GM12801 (cell line): Measurements from ENCODE around the gene MRPL57.

Experiments
- TF ChIP-seq, protein P1 (sequence below): IDR thresholded peaks from one replicate; pipeline ENCODE4 v1.5.1; 2011; ENCODE audit warnings: control low read depth; ENCODE audit not compliant: insufficient read length; ENCODE audit errors: extremely low read depth

Gene MRPL57

DNA sequence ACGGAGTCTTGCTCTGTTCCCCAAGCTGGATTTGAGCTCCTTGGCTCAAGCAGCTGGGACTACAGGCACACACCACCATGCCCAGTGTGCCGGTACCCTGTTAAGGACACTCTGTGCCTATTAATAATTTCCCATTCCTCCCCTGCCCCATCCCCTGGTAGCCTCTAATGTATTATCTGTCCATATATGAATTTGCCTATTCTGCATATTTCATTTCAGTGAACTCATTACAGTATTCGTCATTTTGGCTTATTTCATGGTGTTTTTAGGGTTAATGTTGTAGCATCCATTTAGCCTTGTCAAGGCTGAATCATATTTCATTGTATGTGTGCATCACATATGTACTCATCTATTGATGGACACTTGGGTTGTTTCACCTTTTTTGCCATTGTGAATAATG, 33.7 kb upstream of the MRPL57 start:
- TF ChIP-seq, protein P1, sequence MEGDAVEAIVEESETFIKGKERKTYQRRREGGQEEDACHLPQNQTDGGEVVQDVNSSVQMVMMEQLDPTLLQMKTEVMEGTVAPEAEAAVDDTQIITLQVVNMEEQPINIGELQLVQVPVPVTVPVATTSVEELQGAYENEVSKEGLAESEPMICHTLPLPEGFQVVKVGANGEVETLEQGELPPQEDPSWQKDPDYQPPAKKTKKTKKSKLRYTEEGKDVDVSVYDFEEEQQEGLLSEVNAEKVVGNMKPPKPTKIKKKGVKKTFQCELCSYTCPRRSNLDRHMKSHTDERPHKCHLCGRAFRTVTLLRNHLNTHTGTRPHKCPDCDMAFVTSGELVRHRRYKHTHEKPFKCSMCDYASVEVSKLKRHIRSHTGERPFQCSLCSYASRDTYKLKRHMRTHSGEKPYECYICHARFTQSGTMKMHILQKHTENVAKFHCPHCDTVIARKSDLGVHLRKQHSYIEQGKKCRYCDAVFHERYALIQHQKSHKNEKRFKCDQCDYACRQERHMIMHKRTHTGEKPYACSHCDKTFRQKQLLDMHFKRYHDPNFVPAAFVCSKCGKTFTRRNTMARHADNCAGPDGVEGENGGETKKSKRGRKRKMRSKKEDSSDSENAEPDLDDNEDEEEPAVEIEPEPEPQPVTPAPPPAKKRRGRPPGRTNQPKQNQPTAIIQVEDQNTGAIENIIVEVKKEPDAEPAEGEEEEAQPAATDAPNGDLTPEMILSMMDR = no peak

- TF ChIP-seq, protein P1 = no peak
Measured at GRCh38 chr13:21147827-21148226, 28.6 kb upstream of the MRPL57 start.

DNA sequence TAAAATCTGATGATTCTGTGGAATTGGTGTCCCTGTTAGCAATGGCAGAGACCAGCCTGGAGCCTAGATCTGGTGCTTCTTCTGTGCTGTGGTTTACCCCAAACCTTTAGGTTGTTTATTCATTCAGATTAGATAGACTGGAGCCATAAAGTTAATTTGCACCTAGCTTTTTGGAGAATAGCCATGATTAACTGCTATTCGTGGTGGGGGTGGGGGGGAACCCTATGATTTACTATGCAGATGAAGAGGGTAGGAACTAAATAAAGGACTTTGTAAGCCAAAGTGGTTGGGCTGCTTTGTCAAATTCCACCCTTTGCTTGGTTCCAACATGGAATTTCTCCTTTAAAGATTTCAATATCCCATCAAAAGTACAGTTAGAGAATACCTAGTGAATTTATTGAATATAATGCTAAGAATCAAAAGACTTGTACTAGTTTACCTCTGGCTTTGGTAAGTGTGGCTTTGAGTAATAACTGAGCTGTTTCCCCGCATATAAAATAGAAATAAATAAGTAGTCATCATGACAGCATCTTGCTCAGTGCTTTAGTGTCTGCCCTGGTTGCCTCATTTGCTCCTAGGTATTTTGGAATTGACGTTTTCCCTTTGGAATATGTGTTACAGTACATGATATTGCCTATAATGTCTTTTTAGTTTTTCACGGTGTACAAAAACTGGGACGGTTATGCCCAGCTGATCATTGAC, 27.8 kb upstream of the MRPL57 start:
- TF ChIP-seq, protein P1 = no peak

GRCh38 chr13:21149568-21149967, 26.9 kb upstream of the MRPL57 start:
- TF ChIP-seq, protein P1 = no peak

DNA sequence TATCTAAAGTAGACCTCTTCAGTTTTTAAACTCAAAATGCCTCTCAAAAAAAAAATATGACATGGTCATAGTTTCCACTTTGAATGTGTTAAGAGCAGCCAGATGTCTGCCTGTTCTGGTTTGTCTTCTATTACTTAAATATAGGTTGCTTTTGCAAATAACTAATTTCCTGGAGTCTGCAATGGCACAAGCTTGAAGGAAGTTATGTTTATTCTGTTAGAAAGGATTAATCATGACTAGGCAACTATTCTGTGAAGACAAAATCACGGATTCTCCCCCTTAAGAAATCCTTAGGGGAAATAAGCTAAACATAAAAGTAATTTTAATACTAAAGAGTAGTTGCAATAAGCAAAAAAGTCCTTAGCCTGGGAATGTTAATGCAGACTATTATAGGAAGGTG, 26.4 kb upstream of the MRPL57 start:
- TF ChIP-seq, protein P1 = no peak

- TF ChIP-seq, protein P1 = no peak
Measured at GRCh38 chr13:21152251-21152899, 24.1 kb upstream of the MRPL57 start.

DNA sequence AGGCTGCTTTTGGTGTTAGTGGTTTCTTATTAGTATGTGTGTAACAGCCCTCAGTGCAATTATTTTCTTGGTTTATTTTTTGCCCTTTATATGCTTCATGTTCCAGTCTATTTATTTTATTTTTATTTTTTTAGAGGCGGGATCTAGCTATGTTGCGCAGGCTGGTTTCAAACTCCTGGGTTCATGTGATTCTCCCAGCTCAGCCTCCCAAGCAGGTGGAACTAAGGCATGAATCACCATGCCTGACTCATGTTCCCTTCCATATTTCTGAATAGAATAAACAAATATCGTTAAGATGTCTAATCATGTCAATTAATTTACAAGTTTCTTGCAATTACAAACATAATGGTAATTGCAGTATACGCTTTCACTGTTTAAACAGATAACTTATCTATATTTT, 11.8 kb upstream of the MRPL57 start:
- TF ChIP-seq, protein P1 = no peak
